Measurements from ENCODE around the gene SPDEF.

SPDEF gene

GRCh38 chr6:34549026-34549803, 6.9 kb downstream of the SPDEF start:
- TF ChIP-seq CTCF (IDR thresholded peaks at IDR 0.05; ENCODE audit: control insufficient read depth, extremely low read depth, insufficient read depth): no peak
- no peak for DNase-seq (ENCODE audit: low read depth)
- H3K4me3 ChIP-seq (ENCODE audit: low read depth, low read length): no peak overlapping the region

- DNase-seq (ENCODE audit: low read depth): no peak
- H3K4me3 ChIP-seq (ENCODE audit: low read depth, low read length): no peak overlapping the region
- TF ChIP-seq CTCF (IDR thresholded peaks at IDR 0.05; ENCODE audit: control insufficient read depth, extremely low read depth, insufficient read depth): no peak
Observed at GRCh38 chr6:34547701-34548644, 8.2 kb downstream of the SPDEF start.

GRCh38 chr6:34546551-34547321, 9.4 kb downstream of the SPDEF start:
- no peak for TF ChIP-seq CTCF (IDR thresholded peaks at IDR 0.05; ENCODE audit: control insufficient read depth, extremely low read depth, insufficient read depth)
- peak; percentile 79 for DNase-seq (ENCODE audit: low read depth)
- H3K4me3 ChIP-seq (ENCODE audit: low read depth, low read length): peak overlapping the region; percentile 3; the same call in 1 of the 2 replicates

- no peak overlapping the region for H3K4me3 ChIP-seq (ENCODE audit: low read depth, low read length)
- DNase-seq (ENCODE audit: low read depth): no peak
- TF ChIP-seq CTCF (IDR thresholded peaks at IDR 0.05; ENCODE audit: control insufficient read depth, extremely low read depth, insufficient read depth): no peak
Observed at GRCh38 chr6:34544776-34545471, 11.2 kb downstream of the SPDEF start.

GRCh38 chr6:34544052-34544604, 12.0 kb downstream of the SPDEF start:
- no peak overlapping the region for H3K4me3 ChIP-seq (ENCODE audit: low read depth, low read length)
- no peak for DNase-seq (ENCODE audit: low read depth)
- no peak for TF ChIP-seq CTCF (IDR thresholded peaks at IDR 0.05; ENCODE audit: control insufficient read depth, extremely low read depth, insufficient read depth)

- H3K4me3 ChIP-seq (ENCODE audit: low read depth, low read length): no peak overlapping the region
- no peak for DNase-seq (ENCODE audit: low read depth)
- no peak for TF ChIP-seq CTCF (IDR thresholded peaks at IDR 0.05; ENCODE audit: control insufficient read depth, extremely low read depth, insufficient read depth)
Observed at GRCh38 chr6:34543421-34543820, 12.7 kb downstream of the SPDEF start.
